Measurements from ENCODE around the gene KCNG2. TPM values are rescaled to one million over a fixed set of nuclear protein-coding genes. Genes with fewer than 3 reads are reported as not detected.

KCNG2 gene
- total RNA-seq, 1 donor from 2014 or later: not detected

- no peaks in the 10 kb centered on the region for H3K4me1 ChIP-seq
- no peak overlapping the region for H3K9ac ChIP-seq
- H3K9me3 ChIP-seq (ENCODE audit: low read depth): no peaks in the 10 kb centered on the region
- peaks cover 26% of the 10 kb centered on the region for H3K27me3 ChIP-seq
- H3K36me3 ChIP-seq: no peaks in the 10 kb centered on the region
- H2AFZ ChIP-seq (replicated peaks): no peak overlapping the region
- no peak overlapping the region for H3K4me2 ChIP-seq
- no peak for DNase-seq (ENCODE audit: low spot score)
- H3K79me2 ChIP-seq (ENCODE audit: low read depth): no peaks in the 10 kb centered on the region
- Mint-ChIP-seq H3K9me3 (no peaks in the 10 kb centered on the region), H3K27me3 (ENCODE audit: insufficient read depth, low read depth) (peaks cover 7% of the 10 kb centered on the region), H3K4me3 (no peak overlapping the region), H3K27ac (no peak overlapping the region), H3K4me1 (peaks cover 8% of the 10 kb centered on the region), H3K36me3 (no peaks in the 10 kb centered on the region)
- TF ChIP-seq EZH2phosphoT487 (IDR thresholded peaks at IDR 0.05): no peak
- no peak for TF ChIP-seq EZH2 (IDR thresholded peaks at IDR 0.05)
- no peak for TF ChIP-seq CTCF (IDR thresholded peaks at IDR 0.05)
- H3K4me3 ChIP-seq: no peak overlapping the region
- peaks cover 13% of the 10 kb centered on the region for H3F3A ChIP-seq (ENCODE audit: low read depth)
- H4K20me1 ChIP-seq (ENCODE audit: low read depth): no peaks in the 10 kb centered on the region
- H3K27ac ChIP-seq: no peak overlapping the region
Observed at GRCh38 chr18:79853993-79854364, 56.2 kb downstream of the KCNG2 start.

DNA sequence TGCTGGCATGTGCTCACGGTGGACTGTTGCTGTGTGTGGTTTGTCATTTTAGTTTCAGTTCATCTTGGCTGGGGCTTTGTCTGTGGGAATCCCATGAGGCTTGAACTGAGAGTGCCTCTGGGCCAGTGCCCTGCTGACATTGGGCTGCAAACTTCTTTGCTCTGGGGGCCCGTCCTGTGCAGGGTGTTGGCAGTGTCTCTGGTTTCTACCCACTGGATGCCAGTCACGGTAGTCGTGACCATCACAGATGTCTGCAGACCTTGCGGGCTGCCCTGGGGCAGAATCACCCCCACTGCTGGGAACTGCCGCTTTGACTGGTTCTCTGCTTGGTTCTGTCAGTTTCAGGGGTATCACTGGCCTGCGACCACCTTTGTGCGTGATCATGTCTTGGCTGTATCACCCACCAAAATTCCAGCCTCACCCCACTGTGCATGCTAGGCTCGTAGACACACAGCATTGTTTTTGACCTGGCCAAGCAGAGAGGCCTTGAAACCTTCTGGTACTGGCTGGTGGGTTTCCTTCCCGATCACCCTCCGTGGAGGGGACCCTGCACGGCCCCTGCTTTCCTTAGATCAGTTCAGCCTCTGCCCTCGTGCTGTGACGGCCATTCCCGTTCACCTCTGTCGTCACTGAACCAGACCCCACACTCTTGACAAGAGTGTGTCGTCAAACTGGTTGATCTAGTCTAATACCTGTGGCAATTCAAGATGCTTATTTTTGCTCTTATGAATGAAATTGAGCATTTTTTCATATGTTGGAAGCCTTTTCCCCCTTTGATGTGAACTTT, 57.6 kb downstream of the KCNG2 start:
- peaks cover 8% of the 10 kb centered on the region for H3K4me1 Mint-ChIP-seq
- H3K4me3 Mint-ChIP-seq: no peak overlapping the region
- H3K4me2 ChIP-seq: no peak overlapping the region
- peaks cover 5% of the 10 kb centered on the region for H3K27me3 Mint-ChIP-seq (ENCODE audit: insufficient read depth, low read depth)
- no peak overlapping the region for H3K27ac ChIP-seq
- no peak overlapping the region for H3K27ac Mint-ChIP-seq
- no peaks in the 10 kb centered on the region for H3K9me3 ChIP-seq (ENCODE audit: low read depth)
- no peak overlapping the region for H3K9ac ChIP-seq
- no peaks in the 10 kb centered on the region for H3K36me3 Mint-ChIP-seq
- DNase-seq (ENCODE audit: low spot score): no peak
- H4K20me1 ChIP-seq (ENCODE audit: low read depth): no peaks in the 10 kb centered on the region
- no peaks in the 10 kb centered on the region for H3K36me3 ChIP-seq
- H3F3A ChIP-seq (ENCODE audit: low read depth): peaks cover 13% of the 10 kb centered on the region
- no peaks in the 10 kb centered on the region for H3K4me1 ChIP-seq
- no peak for TF ChIP-seq EZH2phosphoT487 (IDR thresholded peaks at IDR 0.05)
- no peak for TF ChIP-seq CTCF (IDR thresholded peaks at IDR 0.05)
- TF ChIP-seq EZH2 (IDR thresholded peaks at IDR 0.05): no peak
- no peak overlapping the region for H3K4me3 ChIP-seq
- H2AFZ ChIP-seq (replicated peaks): no peak overlapping the region
- no peaks in the 10 kb centered on the region for H3K9me3 Mint-ChIP-seq
- H3K79me2 ChIP-seq (ENCODE audit: low read depth): no peaks in the 10 kb centered on the region
- H3K27me3 ChIP-seq: peaks cover 40% of the 10 kb centered on the region

DNA sequence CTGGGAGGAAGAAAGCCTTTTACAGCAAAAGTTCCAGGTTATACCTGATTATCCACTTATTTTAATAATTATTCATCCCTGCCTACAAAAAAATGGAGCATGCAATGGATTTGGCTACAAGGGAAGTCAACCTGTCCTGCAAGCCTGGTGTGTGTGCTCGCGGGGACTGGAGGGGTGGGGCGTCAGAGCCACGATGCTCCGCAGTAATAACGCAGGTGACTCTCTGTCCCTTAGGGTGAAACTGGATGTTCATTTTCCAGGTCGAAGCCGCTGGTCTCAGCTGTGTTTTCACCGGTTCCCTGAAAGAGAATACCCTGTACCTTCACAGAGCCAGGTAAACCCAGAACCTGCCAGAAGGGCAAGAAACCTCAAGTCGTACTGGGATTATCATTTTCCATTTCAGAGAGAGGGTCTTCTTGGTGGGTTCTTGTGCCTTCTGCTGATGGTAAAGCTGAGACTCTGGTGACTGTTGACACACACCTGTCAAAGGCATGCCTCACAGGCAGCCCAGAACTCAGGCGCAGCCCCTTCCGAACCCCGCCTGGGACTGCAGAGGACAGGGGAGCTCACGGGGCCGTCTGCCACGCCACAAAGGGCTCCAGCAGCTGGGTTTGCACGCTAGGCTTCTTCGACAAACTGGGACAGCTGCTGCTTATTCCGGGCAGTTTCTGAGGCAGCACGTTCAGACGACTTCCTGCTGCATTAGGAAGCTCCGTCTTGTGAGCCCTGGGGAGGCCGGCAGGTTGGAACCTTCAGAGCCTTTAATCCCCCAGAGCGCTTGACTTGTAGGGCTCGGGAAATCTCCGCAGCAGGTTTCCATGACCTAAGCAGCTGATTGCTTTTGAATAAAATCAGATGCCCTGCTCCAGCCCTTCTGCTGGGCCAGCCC, 58.6 kb downstream of the KCNG2 start:
- no peak overlapping the region for H3K27ac ChIP-seq
- no peaks in the 10 kb centered on the region for H3K36me3 ChIP-seq
- H3K27me3 Mint-ChIP-seq (ENCODE audit: insufficient read depth, low read depth): peaks cover 5% of the 10 kb centered on the region
- H3K4me3 Mint-ChIP-seq: no peak overlapping the region
- peaks cover 50% of the 10 kb centered on the region for H3K27me3 ChIP-seq
- H3K4me3 ChIP-seq: no peak overlapping the region
- H3K4me2 ChIP-seq: peak overlapping the region; percentile 58
- TF ChIP-seq EZH2 (IDR thresholded peaks at IDR 0.05) (no peak), CTCF (IDR thresholded peaks at IDR 0.05) (no peak), EZH2phosphoT487 (IDR thresholded peaks at IDR 0.05) (no peak)
- peak; percentile 82 for DNase-seq (ENCODE audit: low spot score)
- peaks cover 13% of the 10 kb centered on the region for H3F3A ChIP-seq (ENCODE audit: low read depth)
- H3K9me3 Mint-ChIP-seq: peaks cover 6% of the 10 kb centered on the region
- no peak overlapping the region for H3K9ac ChIP-seq
- no peaks in the 10 kb centered on the region for H4K20me1 ChIP-seq (ENCODE audit: low read depth)
- no peaks in the 10 kb centered on the region for H3K36me3 Mint-ChIP-seq
- no peaks in the 10 kb centered on the region for H3K9me3 ChIP-seq (ENCODE audit: low read depth)
- H3K4me1 Mint-ChIP-seq: peaks cover 8% of the 10 kb centered on the region
- no peak overlapping the region for H3K27ac Mint-ChIP-seq
- H2AFZ ChIP-seq (replicated peaks): no peak overlapping the region
- H3K4me1 ChIP-seq: no peaks in the 10 kb centered on the region
- no peaks in the 10 kb centered on the region for H3K79me2 ChIP-seq (ENCODE audit: low read depth)

Measured in neural progenitor cell (in vitro differentiated cells).